GM06990 (cell line): ENCODE measurements around the gene SCG2.

Source experiments
- DNase-seq: peaks from one replicate; pipeline ENCODE4 v3.0.0-alpha.2; 2011; ENCODE audit not compliant: insufficient read length; ENCODE audit errors: extremely low read depth
- H3K27me3 ChIP-seq: replicated peaks from 2 replicates; pipeline ENCODE4 v1.6.0; 2011; ENCODE audit warnings: low read length; ENCODE audit not compliant: control insufficient read depth, insufficient read depth
- H3K36me3 ChIP-seq: 2 replicates; pipeline ENCODE4 v1.5.1; 2011; ENCODE audit warnings: low read length; ENCODE audit not compliant: control insufficient read depth, insufficient read depth
- H3K4me3 ChIP-seq: replicated peaks from 2 replicates; pipeline ENCODE4 v1.5.1; 2011; ENCODE audit warnings: low read depth, mild to moderate bottlenecking, control low read depth, low read length
- TF ChIP-seq, protein P1 (sequence below): IDR thresholded peaks from 2 replicates; pipeline ENCODE4 v1.5.1; 2011; ENCODE audit warnings: low read length, control low read depth, mild to moderate bottlenecking, inconsistent platforms; ENCODE audit not compliant: insufficient read depth, poor library complexity, severe bottlenecking

Gene SCG2

DNA sequence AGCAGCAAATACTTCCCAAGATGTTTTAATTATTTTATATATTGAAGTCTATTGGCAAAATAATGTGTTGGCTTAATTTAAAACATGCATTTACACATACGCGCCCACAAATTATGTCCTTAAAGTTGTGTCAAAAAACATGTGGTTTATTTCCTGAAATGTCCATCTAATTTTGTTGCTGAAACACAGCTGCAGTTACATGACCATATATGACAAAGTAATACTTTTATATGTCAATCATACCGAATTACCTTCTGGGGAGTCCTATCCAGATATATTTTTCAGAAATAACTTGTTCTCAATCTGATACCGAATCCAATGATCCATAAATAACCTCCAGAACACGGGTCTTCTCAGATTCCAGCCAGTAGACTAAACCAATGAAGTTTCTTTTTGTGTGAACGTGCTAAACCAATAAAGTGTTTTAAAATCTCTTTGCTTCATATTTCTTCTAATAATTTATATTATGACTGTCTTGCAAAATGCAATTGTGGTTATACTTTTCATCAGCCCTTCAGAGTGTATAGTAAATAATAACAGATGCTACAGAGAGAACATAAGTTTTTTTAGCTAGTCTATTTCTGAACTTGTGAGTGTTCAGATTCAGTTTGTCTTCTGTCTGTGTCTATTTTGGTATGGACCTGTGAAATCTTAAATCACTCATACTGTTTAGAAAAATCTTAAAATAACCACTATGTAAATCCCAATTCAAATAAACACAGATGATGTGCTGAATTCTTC lies 2.4 kb downstream of the SCG2 start:
- no peaks in the 10 kb centered on the region; the same call in 1 of the 2 replicates for H3K27me3 ChIP-seq
- TF ChIP-seq, protein P1, sequence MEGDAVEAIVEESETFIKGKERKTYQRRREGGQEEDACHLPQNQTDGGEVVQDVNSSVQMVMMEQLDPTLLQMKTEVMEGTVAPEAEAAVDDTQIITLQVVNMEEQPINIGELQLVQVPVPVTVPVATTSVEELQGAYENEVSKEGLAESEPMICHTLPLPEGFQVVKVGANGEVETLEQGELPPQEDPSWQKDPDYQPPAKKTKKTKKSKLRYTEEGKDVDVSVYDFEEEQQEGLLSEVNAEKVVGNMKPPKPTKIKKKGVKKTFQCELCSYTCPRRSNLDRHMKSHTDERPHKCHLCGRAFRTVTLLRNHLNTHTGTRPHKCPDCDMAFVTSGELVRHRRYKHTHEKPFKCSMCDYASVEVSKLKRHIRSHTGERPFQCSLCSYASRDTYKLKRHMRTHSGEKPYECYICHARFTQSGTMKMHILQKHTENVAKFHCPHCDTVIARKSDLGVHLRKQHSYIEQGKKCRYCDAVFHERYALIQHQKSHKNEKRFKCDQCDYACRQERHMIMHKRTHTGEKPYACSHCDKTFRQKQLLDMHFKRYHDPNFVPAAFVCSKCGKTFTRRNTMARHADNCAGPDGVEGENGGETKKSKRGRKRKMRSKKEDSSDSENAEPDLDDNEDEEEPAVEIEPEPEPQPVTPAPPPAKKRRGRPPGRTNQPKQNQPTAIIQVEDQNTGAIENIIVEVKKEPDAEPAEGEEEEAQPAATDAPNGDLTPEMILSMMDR, result no peak
- H3K4me3 ChIP-seq, result no peak overlapping the region
- H3K36me3 ChIP-seq, result no peaks in the 10 kb centered on the region
- DNase-seq, result no peak

DNA sequence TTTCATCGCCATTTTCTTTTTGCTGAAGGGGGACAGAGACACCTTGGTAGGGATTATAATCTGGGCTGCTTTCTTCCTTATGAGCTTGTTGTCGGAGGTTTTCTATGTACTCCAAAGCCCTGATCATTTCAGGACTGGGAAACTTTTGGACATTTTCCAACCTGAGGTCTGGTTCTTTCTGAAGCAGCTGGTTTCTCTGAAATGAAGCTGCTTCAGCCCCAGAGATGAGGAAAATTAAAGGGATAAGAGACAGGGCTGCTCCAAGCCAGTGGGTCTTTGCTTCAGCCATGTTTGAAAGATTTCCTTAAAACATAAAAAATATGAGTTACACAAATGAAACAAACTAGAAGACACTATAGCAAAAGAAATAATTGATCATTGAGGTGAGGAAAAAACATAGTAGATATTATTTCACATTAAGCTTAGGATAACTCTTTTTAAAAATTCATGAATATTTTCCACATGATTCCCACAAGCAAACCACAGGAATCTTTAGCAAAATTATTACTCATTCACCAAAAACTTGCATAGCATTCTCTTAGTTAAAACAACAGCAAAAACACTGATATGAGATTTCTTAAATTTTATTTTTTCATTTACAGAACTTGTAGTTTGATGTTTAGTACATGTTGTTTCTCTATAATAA lies 3.0 kb downstream of the SCG2 start:
- no peak overlapping the region for H3K4me3 ChIP-seq
- TF ChIP-seq, protein P1, result no peak
- H3K27me3 ChIP-seq, result no peaks in the 10 kb centered on the region; the same call in 1 of the 2 replicates
- H3K36me3 ChIP-seq, result no peaks in the 10 kb centered on the region
- DNase-seq, result no peak

DNA sequence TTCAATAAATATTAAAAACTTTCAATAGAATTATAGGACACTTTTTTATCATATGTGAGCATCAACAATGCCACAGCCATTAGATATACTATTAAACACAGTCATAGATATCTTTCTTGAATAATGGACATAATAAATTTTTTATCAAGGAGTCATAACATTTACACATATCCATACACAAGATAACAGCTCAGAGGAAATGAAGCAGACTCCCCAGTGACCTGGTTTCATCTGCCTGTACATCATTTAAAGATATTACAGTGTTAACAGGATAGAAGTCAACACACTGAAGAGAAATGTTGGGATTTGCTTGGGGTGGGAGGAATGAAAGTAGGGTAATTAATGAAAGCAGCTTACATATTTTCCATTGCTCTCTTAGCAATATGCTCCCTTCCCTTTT lies 5.1 kb downstream of the SCG2 start:
- Histone ChIP-seq H3K4me3 (no peak overlapping the region), H3K27me3 (no peaks in the 10 kb centered on the region; the same call in 1 of the 2 replicates), H3K36me3 (no peaks in the 10 kb centered on the region)
- TF ChIP-seq, protein P1, result no peak
- DNase-seq, result no peak

DNA sequence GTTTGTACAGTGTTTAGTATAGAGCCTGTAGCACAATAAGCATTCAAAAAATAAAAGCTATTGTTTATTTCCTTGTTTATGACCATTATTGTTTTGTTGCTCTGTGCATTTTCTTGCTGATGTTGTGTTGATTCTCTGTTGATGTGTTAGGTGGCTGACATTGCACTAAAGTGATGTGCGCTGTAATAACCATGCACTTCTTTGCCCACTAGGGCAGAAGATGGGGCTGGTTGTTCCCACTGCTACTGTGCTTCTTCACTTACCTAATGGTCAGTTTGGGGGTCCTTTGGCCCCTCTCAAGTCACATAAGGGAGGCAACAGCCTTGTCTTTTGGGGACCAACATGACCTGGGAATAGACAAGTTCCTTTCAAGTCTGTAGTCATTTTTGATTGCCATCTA lies 6.0 kb downstream of the SCG2 start:
- Histone ChIP-seq H3K36me3 (no peaks in the 10 kb centered on the region), H3K4me3 (no peak overlapping the region), H3K27me3 (no peaks in the 10 kb centered on the region; the same call in 1 of the 2 replicates)
- DNase-seq, result no peak
- TF ChIP-seq, protein P1, result no peak

DNA sequence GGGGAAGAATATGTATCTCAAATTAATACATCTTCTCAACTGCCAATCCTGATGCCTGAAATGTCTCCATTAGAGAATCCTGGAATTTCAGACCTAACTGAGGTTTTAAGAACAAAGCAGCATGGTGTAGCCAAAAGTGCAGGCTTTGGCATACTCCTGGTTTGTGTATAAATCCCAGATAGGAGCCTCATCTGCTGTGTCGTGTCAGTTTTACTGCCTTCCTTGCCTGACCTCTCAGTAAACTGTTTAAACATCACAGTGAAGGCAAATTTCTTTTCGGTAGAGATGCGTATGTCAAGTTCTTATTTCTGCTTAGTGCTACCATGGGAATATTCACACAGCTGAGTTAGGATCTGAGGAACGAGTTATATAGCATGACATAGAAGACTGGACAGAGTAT lies 7.3 kb downstream of the SCG2 start:
- DNase-seq, result no peak
- TF ChIP-seq, protein P1, result no peak
- no peak overlapping the region for H3K4me3 ChIP-seq
- no peaks in the 10 kb centered on the region for H3K36me3 ChIP-seq
- H3K27me3 ChIP-seq, result no peaks in the 10 kb centered on the region; the same call in 1 of the 2 replicates
